Upper lobe of left lung (tissue), 4 donors: Measurements from ENCODE around the gene SPRR5.

ENCODE experiments used
- EP300 ChIP-seq, 4 donors: sonication (generic); formaldehyde crosslinking; IDR thresholded peaks; one replicate each; pipeline ENCODE4 v1.5.1; 2017; ENCODE audit warnings: antibody characterized with exemption in 4 of 4, control low read depth in 2 of 4
- POLR2A ChIP-seq, 4 donors: fragments of 450-650 bp; IDR thresholded peaks; one replicate each; pipeline ENCODE4 v1.5.1; 2016 to 2017; ENCODE audit warnings: antibody characterized with exemption in 4 of 4, mild to moderate bottlenecking in 2 of 4
- POLR2AphosphoS5 ChIP-seq, 2 donors: sonication (generic); formaldehyde crosslinking; IDR thresholded peaks; one replicate each; pipeline ENCODE4 v1.5.1; 2017; ENCODE audit warnings: antibody characterized with exemption in 2 of 2

- no peak for TF ChIP-seq POLR2A (IDR thresholded peaks at IDR 0.05)
- no peak for TF ChIP-seq POLR2AphosphoS5 (IDR thresholded peaks at IDR 0.05)
- no peak for TF ChIP-seq EP300 (IDR thresholded peaks at IDR 0.05)
These were observed 14.4 kb downstream of the SPRR5 start for GRCh38 chr1:152961226-152961891.
